ENCODE measurements around the gene ADARB2.

Gene ADARB2

GRCh38 chr10:1242975-1243374, 494.4 kb downstream of the ADARB2 start:
- Histone ChIP-seq H3K23ac (ENCODE audit: low read depth, low read length, poor library complexity) (no peak overlapping the region), H3K18ac (ENCODE audit: low read length) (no peak overlapping the region), H2AFZ (ENCODE audit: low read length) (no peak overlapping the region), H2BK12ac (ENCODE audit: low read length) (no peak overlapping the region), H2BK15ac (ENCODE audit: low read length) (no peak overlapping the region), H3K4me3 (ENCODE audit: low read length in 2 of 2) (no peak overlapping the region), H3K79me1 (ENCODE audit: low read depth, low read length) (no peaks in the 10 kb centered on the region), H2BK120ac (ENCODE audit: low read depth, low read length) (no peak overlapping the region), H3K14ac (ENCODE audit: low read length) (no peak overlapping the region), H3K36me3 (replicated peaks in 1 of 2; ENCODE audit: control insufficient read depth in 2 of 2, insufficient read depth in 2 of 2, low read length in 2 of 2) (no peaks in the 10 kb centered on the region), H3K27me3 (ENCODE audit: control insufficient read depth in 3 of 3, insufficient read depth in 3 of 3, low read depth in 1 of 3, low read length in 3 of 3) (peaks cover 0 to 39% (median 6%) of the 10 kb centered on the region in 3 experiments), H4K91ac (ENCODE audit: low read depth, low read length, poor library complexity) (no peak overlapping the region), H4K8ac (ENCODE audit: low read depth, low read length) (no peak overlapping the region), H3K9ac (ENCODE audit: low read depth, low read length, poor library complexity) (no peak overlapping the region), H3K27ac (replicated peaks; ENCODE audit: low read length) (no peak overlapping the region), H3K4me1 (ENCODE audit: control insufficient read depth in 2 of 2, insufficient read depth in 1 of 2, low read depth in 1 of 2, low read length in 2 of 2) (no peaks in the 10 kb centered on the region), H3K9me3 (replicated peaks in 1 of 2; ENCODE audit: control insufficient read depth in 2 of 2, insufficient read depth in 1 of 2, low read depth in 1 of 2, low read length in 2 of 2) (no peaks in the 10 kb centered on the region), H3K4ac (ENCODE audit: low read length) (no peak overlapping the region), H2AK5ac (ENCODE audit: low read depth, low read length) (no peak overlapping the region), H2BK5ac (ENCODE audit: low read length) (no peak overlapping the region), H3K4me2 (ENCODE audit: insufficient read depth, low read length, poor library complexity, severe bottlenecking) (no peak overlapping the region)
- no peak for DNase-seq (ENCODE audit: low spot score)
- WGBS, 2 donors (ENCODE audit: extremely low coverage in 2 of 2, insufficient read length in 2 of 2, insufficient replicate concordance in 1 of 2), result no CpG with 5 or more reads among the region's 18 CpGs

GRCh38 chr10:1241973-1242935, 495.1 kb downstream of the ADARB2 start:
- DNase-seq (ENCODE audit: low spot score), result no peak
- Histone ChIP-seq H3K79me1 (ENCODE audit: low read depth, low read length) (no peaks in the 10 kb centered on the region), H3K18ac (ENCODE audit: low read length) (peak overlapping the region; percentile 87), H2AK5ac (ENCODE audit: low read depth, low read length) (peak overlapping the region; percentile 70), H3K4me1 (ENCODE audit: control insufficient read depth in 2 of 2, insufficient read depth in 1 of 2, low read depth in 1 of 2, low read length in 2 of 2) (no peaks in the 10 kb centered on the region), H2AFZ (ENCODE audit: low read length) (no peak overlapping the region), H3K36me3 (replicated peaks in 1 of 2; ENCODE audit: control insufficient read depth in 2 of 2, insufficient read depth in 2 of 2, low read length in 2 of 2) (no peaks in the 10 kb centered on the region), H3K27me3 (ENCODE audit: control insufficient read depth in 3 of 3, insufficient read depth in 3 of 3, low read depth in 1 of 3, low read length in 3 of 3) (peaks cover 0 to 39% (median 6%) of the 10 kb centered on the region in 3 experiments), H3K23ac (ENCODE audit: low read depth, low read length, poor library complexity) (peak overlapping the region; percentile 43), H3K9me3 (replicated peaks in 1 of 2; ENCODE audit: control insufficient read depth in 2 of 2, insufficient read depth in 1 of 2, low read depth in 1 of 2, low read length in 2 of 2) (no peaks in the 10 kb centered on the region), H3K4me3 (ENCODE audit: low read length in 2 of 2) (no peak overlapping the region), H4K8ac (ENCODE audit: low read depth, low read length) (no peak overlapping the region), H4K91ac (ENCODE audit: low read depth, low read length, poor library complexity) (no peak overlapping the region), H3K27ac (replicated peaks; ENCODE audit: low read length) (no peak overlapping the region), H2BK5ac (ENCODE audit: low read length) (no peak overlapping the region), H3K9ac (ENCODE audit: low read depth, low read length, poor library complexity) (no peak overlapping the region), H2BK15ac (ENCODE audit: low read length) (peak overlapping the region; percentile 49), H2BK120ac (ENCODE audit: low read depth, low read length) (no peak overlapping the region), H3K14ac (ENCODE audit: low read length) (peak overlapping the region; percentile 21), H3K4ac (ENCODE audit: low read length) (no peak overlapping the region), H3K4me2 (ENCODE audit: insufficient read depth, low read length, poor library complexity, severe bottlenecking) (no peak overlapping the region), H2BK12ac (ENCODE audit: low read length) (peak overlapping the region; percentile 41)
- no CpG with 5 or more reads among the region's 34 CpGs for WGBS, 2 donors (ENCODE audit: extremely low coverage in 2 of 2, insufficient read length in 2 of 2, insufficient replicate concordance in 1 of 2)

- no peak overlapping the region for H3K4ac ChIP-seq (ENCODE audit: low read length)
- H3K23ac ChIP-seq (ENCODE audit: low read depth, low read length, poor library complexity), result no peak overlapping the region
- no peaks in the 10 kb centered on the region for H3K9me3 ChIP-seq (replicated peaks in 1 of 2; ENCODE audit: control insufficient read depth in 2 of 2, insufficient read depth in 1 of 2, low read depth in 1 of 2, low read length in 2 of 2)
- H3K27ac ChIP-seq (replicated peaks; ENCODE audit: low read length), result no peak overlapping the region
- no peak overlapping the region for H2BK120ac ChIP-seq (ENCODE audit: low read depth, low read length)
- peak overlapping the region; percentile 27 for H3K18ac ChIP-seq (ENCODE audit: low read length)
- no peak overlapping the region for H3K14ac ChIP-seq (ENCODE audit: low read length)
- no peak overlapping the region for H2AFZ ChIP-seq (ENCODE audit: low read length)
- no peaks in the 10 kb centered on the region for H3K79me1 ChIP-seq (ENCODE audit: low read depth, low read length)
- no peak overlapping the region for H4K91ac ChIP-seq (ENCODE audit: low read depth, low read length, poor library complexity)
- peak overlapping the region; percentile 70 for H2AK5ac ChIP-seq (ENCODE audit: low read depth, low read length)
- no peaks in the 10 kb centered on the region for H3K4me1 ChIP-seq (ENCODE audit: control insufficient read depth in 2 of 2, insufficient read depth in 1 of 2, low read depth in 1 of 2, low read length in 2 of 2)
- H3K9ac ChIP-seq (ENCODE audit: low read depth, low read length, poor library complexity), result no peak overlapping the region
- WGBS, 2 donors (ENCODE audit: extremely low coverage in 2 of 2, insufficient read length in 2 of 2, insufficient replicate concordance in 1 of 2), result no CpG with 5 or more reads among the region's 16 CpGs
- peak overlapping the region; percentile 49 for H2BK15ac ChIP-seq (ENCODE audit: low read length)
- H4K8ac ChIP-seq (ENCODE audit: low read depth, low read length), result peak overlapping the region; percentile 17
- H3K27me3 ChIP-seq (ENCODE audit: control insufficient read depth in 3 of 3, insufficient read depth in 3 of 3, low read depth in 1 of 3, low read length in 3 of 3), result peaks cover 0 to 39% (median 6%) of the 10 kb centered on the region in 3 experiments
- no peak overlapping the region for H3K4me3 ChIP-seq (ENCODE audit: low read length in 2 of 2)
- H3K4me2 ChIP-seq (ENCODE audit: insufficient read depth, low read length, poor library complexity, severe bottlenecking), result no peak overlapping the region
- H2BK12ac ChIP-seq (ENCODE audit: low read length), result no peak overlapping the region
- no peaks in the 10 kb centered on the region for H3K36me3 ChIP-seq (replicated peaks in 1 of 2; ENCODE audit: control insufficient read depth in 2 of 2, insufficient read depth in 2 of 2, low read length in 2 of 2)
- DNase-seq (ENCODE audit: low spot score), result no peak
- peak overlapping the region; percentile 87 for H2BK5ac ChIP-seq (ENCODE audit: low read length)
Measured at GRCh38 chr10:1241322-1241890, 495.9 kb downstream of the ADARB2 start.

- H4K8ac ChIP-seq (ENCODE audit: low read depth, low read length), result peak overlapping the region; percentile 43
- H2BK5ac ChIP-seq (ENCODE audit: low read length), result no peak overlapping the region
- no peak overlapping the region for H2BK12ac ChIP-seq (ENCODE audit: low read length)
- no peak for DNase-seq (ENCODE audit: low spot score)
- H3K4me3 ChIP-seq (ENCODE audit: low read length in 2 of 2), result no peak overlapping the region
- H3K14ac ChIP-seq (ENCODE audit: low read length), result no peak overlapping the region
- H2BK15ac ChIP-seq (ENCODE audit: low read length), result no peak overlapping the region
- WGBS, 2 donors (ENCODE audit: extremely low coverage in 2 of 2, insufficient read length in 2 of 2, insufficient replicate concordance in 1 of 2), result no CpG with 5 or more reads among the region's 8 CpGs
- H3K79me1 ChIP-seq (ENCODE audit: low read depth, low read length), result no peaks in the 10 kb centered on the region
- no peak overlapping the region for H3K27ac ChIP-seq (replicated peaks; ENCODE audit: low read length)
- H3K4me1 ChIP-seq (ENCODE audit: control insufficient read depth in 2 of 2, insufficient read depth in 1 of 2, low read depth in 1 of 2, low read length in 2 of 2), result no peaks in the 10 kb centered on the region
- H3K23ac ChIP-seq (ENCODE audit: low read depth, low read length, poor library complexity), result no peak overlapping the region
- H2AFZ ChIP-seq (ENCODE audit: low read length), result peak overlapping the region; percentile 49
- H2AK5ac ChIP-seq (ENCODE audit: low read depth, low read length), result no peak overlapping the region
- no peak overlapping the region for H2BK120ac ChIP-seq (ENCODE audit: low read depth, low read length)
- H3K4ac ChIP-seq (ENCODE audit: low read length), result no peak overlapping the region
- no peak overlapping the region for H4K91ac ChIP-seq (ENCODE audit: low read depth, low read length, poor library complexity)
- no peaks in the 10 kb centered on the region for H3K9me3 ChIP-seq (replicated peaks in 1 of 2; ENCODE audit: control insufficient read depth in 2 of 2, insufficient read depth in 1 of 2, low read depth in 1 of 2, low read length in 2 of 2)
- H3K27me3 ChIP-seq (ENCODE audit: control insufficient read depth in 3 of 3, insufficient read depth in 3 of 3, low read depth in 1 of 3, low read length in 3 of 3), result peaks cover 0 to 39% (median 6%) of the 10 kb centered on the region in 3 experiments
- H3K36me3 ChIP-seq (replicated peaks in 1 of 2; ENCODE audit: control insufficient read depth in 2 of 2, insufficient read depth in 2 of 2, low read length in 2 of 2), result no peaks in the 10 kb centered on the region
- H3K18ac ChIP-seq (ENCODE audit: low read length), result peak overlapping the region; percentile 86
- no peak overlapping the region for H3K9ac ChIP-seq (ENCODE audit: low read depth, low read length, poor library complexity)
- H3K4me2 ChIP-seq (ENCODE audit: insufficient read depth, low read length, poor library complexity, severe bottlenecking), result no peak overlapping the region
Measured at GRCh38 chr10:1240341-1240775, 497.0 kb downstream of the ADARB2 start.
